GM19372 (cell line): ENCODE data around the gene ZFAND2B.
"Not testable (repeated sequence)": the region's sequence is repeated elsewhere in the genome, so short reads cannot be mapped to it uniquely, and the experiment has no call there.

Source experiments
- ATAC-seq: cut with Tn5 transposase; IDR thresholded peaks from one replicate; pipeline ENCODE4 v1.9.1; 2021; ENCODE audit warnings: mild to moderate bottlenecking, low read depth, moderate library complexity; ENCODE audit not compliant: unreplicated experiment

The ZFAND2B gene

GRCh38 chr2:219249203-219249980, 42.8 kb downstream of the ZFAND2B start:
- ATAC-seq, result peak; percentile 41

GRCh38 chr2:219250049-219250781, 43.6 kb downstream of the ZFAND2B start:
- no peak for ATAC-seq

GRCh38 chr2:219251656-219252055, 45.1 kb downstream of the ZFAND2B start:
- ATAC-seq, result no peak

GRCh38 chr2:219252084-219252483, 45.5 kb downstream of the ZFAND2B start:
- no peak for ATAC-seq

- no peak for ATAC-seq
These were observed 46.0 kb downstream of the ZFAND2B start for GRCh38 chr2:219252570-219252899.

GRCh38 chr2:219252900-219253752, 46.5 kb downstream of the ZFAND2B start, which contains the start of gene TUBA4B:
TSS of gene TUBA4B (plus strand) at chr2:219253243. CDS start at chr2:219253408, 165 bp downstream.
- ATAC-seq, result no peak

- peak; percentile 48 for ATAC-seq
These were observed 47.4 kb downstream of the ZFAND2B start, which contains the start of gene TUBA4A for GRCh38 chr2:219253753-219254589. TSS of gene TUBA4A (minus strand) at chr2:219253918. CDS start at chr2:219253858, 60 bp downstream.

GRCh38 chr2:219254590-219255201, 48.1 kb downstream of the ZFAND2B start:
- ATAC-seq, result peak; percentile 30

GRCh38 chr2:219258942-219259341, 52.4 kb downstream of the ZFAND2B start:
- ATAC-seq, result not testable (repeated sequence)
